ENCODE measurements around the gene DCAF4L1.

Gene DCAF4L1

GRCh38 chr4:41990365-41991111, 9.0 kb downstream of the DCAF4L1 start, which contains the start of gene SLC30A9:
Gene SLC30A9 (plus strand): TSS chr4:41990530. CDS start chr4:41990652, 122 bp downstream.
- DNase-seq (ENCODE audit: low read depth in 2 of 2): peak; percentile 88 to 91

GRCh38 chr4:41991916-41992767, 10.6 kb downstream of the DCAF4L1 start:
- DNase-seq (ENCODE audit: low read depth in 2 of 2): no peak

- DNase-seq (ENCODE audit: low read depth in 2 of 2): no peak
These were observed 11.7 kb downstream of the DCAF4L1 start for GRCh38 chr4:41992967-41993857.

- no peak for DNase-seq (ENCODE audit: low read depth in 2 of 2)
These were observed 13.0 kb downstream of the DCAF4L1 start for GRCh38 chr4:41994461-41994985.

- DNase-seq (ENCODE audit: low read depth in 2 of 2): no peak
These were observed 16.5 kb downstream of the DCAF4L1 start for GRCh38 chr4:41998019-41998418.

- DNase-seq (ENCODE audit: low read depth in 2 of 2): no peak
These were observed 17.8 kb downstream of the DCAF4L1 start for GRCh38 chr4:41999321-41999720.

- DNase-seq (ENCODE audit: low read depth in 2 of 2): no peak
These were observed 26.6 kb downstream of the DCAF4L1 start for GRCh38 chr4:42008011-42008786.

GRCh38 chr4:42015438-42015837, 33.9 kb downstream of the DCAF4L1 start:
- no peak for DNase-seq (ENCODE audit: low read depth in 2 of 2)

- DNase-seq (ENCODE audit: low read depth in 2 of 2): no peak
These were observed 36.9 kb downstream of the DCAF4L1 start for GRCh38 chr4:42018451-42018850.

All from stimulated activated CD8-positive, alpha-beta memory T cell treated with anti-CD3 and anti-CD28 coated beads, Interleukin-7, amount 100 ng/mL, for 4 hours (primary cell).